GM12891 (cell line): ENCODE measurements around the gene XPNPEP3. TPM values are rescaled to one million over a fixed set of nuclear protein-coding genes. Genes with fewer than 3 reads are reported as not detected.
"Not testable (repeated sequence)": the region's sequence is repeated elsewhere in the genome, so short reads cannot be mapped to it uniquely, and the experiment has no call there.

Experiments used
- DNase-seq: peaks from one replicate; pipeline ENCODE4 v3.0.0; 2011; ENCODE audit warnings: low spot score; ENCODE audit not compliant: insufficient read length
- FAIRE-seq: peaks from 2 replicates; lab custom pipeline; 2011; peaks lifted over from hg19 to GRCh38; lab: Jason Lieb, UNC
- PAX5 ChIP-seq: IDR thresholded peaks from 2 replicates; pipeline ENCODE4 v1.6.1; 2011; ENCODE audit warnings: low read length, moderate library complexity, mild to moderate bottlenecking; ENCODE audit not compliant: insufficient read depth, severe bottlenecking
- POLR2A ChIP-seq: IDR thresholded peaks from 2 replicates; pipeline ENCODE4 v1.6.1; 2011; ENCODE audit warnings: low read depth, low read length, control low read depth
- POLR2AphosphoS5 ChIP-seq: IDR thresholded peaks from 2 replicates; pipeline ENCODE4 v1.6.1; 2011; ENCODE audit warnings: low read depth, low read length, control low read depth
- POU2F2 ChIP-seq: IDR thresholded peaks from 2 replicates; pipeline ENCODE4 v1.6.1; 2011; ENCODE audit warnings: low read depth, mild to moderate bottlenecking, control low read depth, low read length, moderate library complexity
- SPI1 ChIP-seq: IDR thresholded peaks from 2 replicates; pipeline ENCODE4 v1.6.1; 2011; ENCODE audit warnings: low read depth, low read length, control low read depth
- TAF1 ChIP-seq: IDR thresholded peaks from 2 replicates; pipeline ENCODE4 v1.6.1; 2011; ENCODE audit warnings: low read depth, low read length, control low read depth
- polyA plus RNA-seq: library from polyadenylated mRNA; unstranded; fragments of >200 nt; gene quantifications from one replicate; pipeline ENCODE4 v1.2.1, GENCODE V29; 2012; ENCODE audit warnings: low read depth, missing spikeins, inconsistent platforms; ENCODE audit not compliant: missing spikeins

The XPNPEP3 gene
- 4.0 TPM for polyA plus RNA-seq

DNA sequence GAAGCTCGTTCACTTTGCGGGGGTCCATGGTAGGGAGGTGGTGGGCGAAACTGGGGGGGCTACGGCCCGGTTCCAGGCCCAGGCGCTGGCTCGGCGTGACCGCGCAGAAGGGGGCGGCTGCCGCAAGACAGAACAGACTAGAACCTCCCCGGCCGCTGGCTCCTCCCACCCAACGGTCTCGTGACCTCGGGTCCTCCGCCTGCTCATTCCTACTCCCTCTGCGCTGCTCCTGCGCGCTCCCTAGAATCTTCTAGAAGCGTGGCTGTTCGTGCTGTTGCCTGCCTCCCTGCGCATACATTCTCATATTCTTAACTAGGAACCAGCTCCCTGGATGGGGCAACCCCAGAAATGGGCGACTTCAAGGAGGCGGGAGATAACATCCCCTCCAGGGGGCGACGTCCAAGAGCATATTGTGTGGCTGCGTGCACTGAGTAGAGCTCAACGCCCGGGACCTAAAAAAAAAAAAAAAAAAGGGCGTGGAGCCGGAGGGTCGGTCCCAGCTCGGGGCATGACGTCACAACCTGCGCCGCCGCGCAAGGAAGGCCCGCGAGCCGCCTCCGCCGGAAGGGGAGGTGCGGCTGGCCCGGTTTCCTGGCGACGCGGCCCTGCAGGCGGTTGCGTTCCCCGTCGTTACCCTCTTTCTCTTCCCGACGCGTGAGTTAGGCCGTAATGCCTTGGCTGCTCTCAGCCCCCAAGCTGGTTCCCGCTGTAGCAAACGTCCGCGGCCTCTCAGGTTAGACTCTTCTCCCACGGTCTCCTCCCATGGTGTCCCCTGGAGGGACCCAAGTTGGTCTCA, at the start of gene XPNPEP3, which contains the start of gene ST13:
TSS of gene XPNPEP3 (plus strand) at position 636 of the 796 bp plus-strand sequence. CDS start at position 670, 34 bp downstream.
TSS of gene ST13 (minus strand) at position 127 of the 796 bp plus-strand sequence. CDS start at position 28, 99 bp downstream.
- FAIRE-seq = peak; percentile 99
- peak; percentile 76 for DNase-seq
- TF ChIP-seq POU2F2 (no peak), POLR2A (peak; percentile 78), POLR2AphosphoS5 (peak; percentile 38), TAF1 (peak; percentile 33), PAX5 (peak; percentile 1), SPI1 (no peak)

DNA sequence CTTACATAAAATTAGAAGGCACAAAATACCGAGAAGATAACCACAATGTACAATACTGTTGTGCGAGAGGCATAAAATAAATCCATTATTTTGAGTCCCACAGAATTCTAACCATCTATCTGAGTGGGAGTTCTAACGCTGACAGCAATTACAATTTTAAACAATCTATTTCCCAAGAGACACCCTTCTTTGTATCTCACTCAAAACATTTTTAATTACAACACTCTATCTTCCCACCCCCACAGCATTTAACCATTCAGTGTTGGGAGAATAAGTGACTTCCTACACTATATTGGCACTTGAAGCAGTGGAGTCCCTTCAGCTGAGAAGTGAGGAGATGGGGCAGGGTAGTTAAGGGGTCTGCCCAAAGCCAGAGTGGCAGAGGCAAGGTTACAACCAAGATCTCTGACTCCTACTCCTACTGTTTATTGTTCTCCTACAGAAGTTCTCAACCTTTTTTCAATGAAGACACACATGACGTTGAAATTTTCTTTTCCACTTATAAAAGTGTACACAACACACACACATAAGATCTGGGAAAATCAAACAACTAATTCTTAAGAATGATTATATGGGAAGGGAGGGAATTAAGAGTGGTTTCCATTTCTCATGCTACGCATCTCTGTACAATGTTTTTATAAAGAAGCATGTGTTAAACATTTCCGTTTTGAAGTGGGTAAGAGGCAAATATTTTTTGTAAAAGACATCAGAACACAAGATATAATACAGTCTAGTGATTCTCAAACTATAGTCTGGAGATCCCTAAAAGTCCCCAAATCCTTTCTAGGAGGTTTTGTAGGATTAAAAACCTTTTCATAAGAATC, 48.7 kb upstream of the XPNPEP3 start:
- no peak for FAIRE-seq
- TF ChIP-seq POLR2A = no peak
- no peak for TF ChIP-seq PAX5
- no peak for TF ChIP-seq POU2F2
- TF ChIP-seq SPI1 = no peak
- no peak for TF ChIP-seq POLR2AphosphoS5
- TF ChIP-seq TAF1 = no peak
- no peak for DNase-seq

DNA sequence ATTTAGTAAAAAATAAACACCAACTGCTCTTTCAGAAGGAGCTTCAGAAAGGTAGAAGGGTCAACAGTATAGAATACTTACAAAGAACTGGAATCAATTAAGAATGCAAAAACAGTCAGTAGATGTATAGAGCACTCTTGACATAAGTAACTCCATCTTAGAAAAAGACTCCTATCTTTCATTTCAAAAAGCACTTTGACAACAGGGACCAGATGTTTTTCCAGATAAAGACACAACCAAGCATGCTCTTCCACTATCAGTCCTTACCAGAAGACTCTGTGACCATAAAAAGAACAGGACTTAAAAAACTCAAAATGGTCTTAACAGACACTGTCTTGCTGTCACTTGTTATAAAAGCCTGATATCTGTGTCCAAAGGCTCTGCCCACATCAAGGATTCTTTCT, 43.0 kb upstream of the XPNPEP3 start:
- TF ChIP-seq TAF1 = no peak
- no peak for TF ChIP-seq POU2F2
- TF ChIP-seq SPI1 = no peak
- TF ChIP-seq POLR2A = no peak
- TF ChIP-seq PAX5 = no peak
- TF ChIP-seq POLR2AphosphoS5 = no peak
- FAIRE-seq = no peak

DNA sequence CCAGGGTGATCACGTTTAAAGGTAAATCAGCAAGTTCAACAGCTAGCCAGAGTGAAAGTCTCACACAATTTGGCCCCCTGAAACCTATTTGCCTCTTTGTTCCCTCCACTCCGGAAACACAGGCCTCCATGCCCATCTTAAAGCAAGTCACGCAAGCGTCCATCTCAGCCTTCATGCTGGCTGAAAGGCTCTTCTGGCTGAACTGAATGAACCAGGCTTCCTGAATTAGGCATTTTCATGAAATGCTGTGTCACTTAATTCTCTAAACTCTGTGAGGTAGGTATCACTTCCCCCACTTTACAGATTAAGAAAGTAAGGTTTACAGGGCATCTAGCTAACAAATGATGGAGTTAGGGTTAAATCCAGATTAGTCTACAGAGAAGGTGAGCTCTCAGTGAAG, 39.2 kb upstream of the XPNPEP3 start:
- no peak for DNase-seq
- peak; percentile 71 for FAIRE-seq
- TF ChIP-seq POLR2A = peak; percentile 35; the same call in 1 of the 2 replicates
- peak; percentile 61 for TF ChIP-seq SPI1
- TF ChIP-seq PAX5 = no peak
- TF ChIP-seq TAF1 = no peak
- no peak for TF ChIP-seq POLR2AphosphoS5
- TF ChIP-seq POU2F2 = no peak

More for the DNA sequence above, 43.0 kb upstream of the XPNPEP3 start:
- DNase-seq = no peak

DNA sequence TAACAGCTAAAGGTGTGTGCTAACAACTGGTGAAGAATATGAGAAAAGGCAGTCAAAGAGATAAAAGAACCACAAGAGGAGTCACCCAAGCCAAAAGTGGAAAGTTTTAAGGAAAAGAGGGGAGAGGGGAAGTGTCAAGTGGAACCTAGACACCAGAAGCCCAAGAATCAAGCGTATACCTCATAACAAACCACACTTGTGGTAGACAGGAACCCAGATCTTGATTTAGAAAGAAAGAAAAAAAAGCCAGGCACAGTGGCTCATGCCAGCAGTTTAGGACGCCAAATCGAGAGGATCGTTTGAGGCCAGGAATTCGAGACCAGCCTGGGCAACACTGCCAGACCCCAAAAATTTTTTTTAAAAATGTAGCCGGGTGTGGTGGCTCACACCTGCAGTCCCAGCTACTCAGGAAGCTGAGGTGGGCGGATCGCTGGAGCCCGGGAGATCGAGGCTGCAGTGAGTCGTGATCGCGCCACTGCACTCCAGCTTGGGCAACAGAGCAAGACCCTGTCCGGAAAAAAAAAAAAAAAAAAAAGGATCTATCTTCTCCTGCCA, 38.7 kb upstream of the XPNPEP3 start:
- FAIRE-seq = no peak
- TF ChIP-seq PAX5 = no peak
- 0 out of 2 replicates have a peak, but pooled peaks have one; percentile 2 for TF ChIP-seq POLR2A
- TF ChIP-seq SPI1 = 0 out of 2 replicates have a peak, but pooled peaks have one; percentile 5
- TF ChIP-seq TAF1 = 0 out of 2 replicates have a peak, but pooled peaks have one; percentile 19
- no peak for TF ChIP-seq POU2F2
- DNase-seq = no peak

DNA sequence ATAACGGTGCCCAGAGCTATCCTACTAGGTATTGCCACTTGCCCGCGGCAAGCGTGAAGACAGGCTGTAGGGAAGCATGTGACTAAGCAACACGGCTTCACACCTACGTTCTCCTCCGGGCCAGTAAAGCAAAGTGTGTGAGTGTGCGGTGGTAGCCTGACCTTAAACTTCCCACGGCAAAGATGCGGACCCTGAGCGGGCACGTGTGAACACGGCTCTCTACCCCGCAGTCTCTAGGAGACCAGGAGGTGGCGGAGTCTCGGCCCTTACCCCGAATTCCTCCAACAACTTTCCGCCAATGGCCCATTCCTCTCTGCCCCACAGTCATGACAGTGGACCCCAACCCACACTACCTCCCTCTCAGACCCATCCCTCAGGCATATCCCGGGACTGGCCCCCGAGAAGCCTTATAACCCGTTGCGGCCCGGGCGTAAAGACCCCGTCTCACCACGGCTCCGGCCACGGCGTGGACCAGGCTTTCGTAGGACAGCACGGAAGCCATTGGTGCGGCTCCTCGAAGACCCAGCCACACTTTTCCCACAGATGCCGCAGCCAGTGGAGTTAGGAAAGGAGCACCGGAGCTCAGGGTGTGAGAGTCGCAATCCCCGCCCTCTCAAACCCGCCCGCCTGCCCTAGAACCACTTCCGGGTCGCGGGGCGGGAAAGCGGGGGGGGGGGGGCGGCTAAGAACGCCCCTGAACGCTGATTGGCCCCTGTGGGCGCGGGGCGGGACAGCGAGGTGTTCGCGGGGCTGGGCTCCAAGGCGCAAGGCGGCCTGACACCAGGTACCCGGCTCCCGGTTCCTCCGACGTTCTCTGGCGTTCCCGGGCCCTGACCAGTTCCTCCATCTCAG, 38.0 kb upstream of the XPNPEP3 start, which contains the start of gene SLC25A17:
TSS of gene SLC25A17 (minus strand) at position 600 of the 852 bp plus-strand sequence. CDS start at position 502, 98 bp downstream.
- TF ChIP-seq POLR2AphosphoS5 (0 out of 2 replicates have a peak, but pooled peaks have one; percentile 32), TAF1 (no peak), POLR2A (peak; percentile 64), SPI1 (peak; percentile 36; the same call in 1 of the 2 replicates), PAX5 (no peak), POU2F2 (no peak)
- peak; percentile 88 for FAIRE-seq
- DNase-seq = peak; percentile 90

DNA sequence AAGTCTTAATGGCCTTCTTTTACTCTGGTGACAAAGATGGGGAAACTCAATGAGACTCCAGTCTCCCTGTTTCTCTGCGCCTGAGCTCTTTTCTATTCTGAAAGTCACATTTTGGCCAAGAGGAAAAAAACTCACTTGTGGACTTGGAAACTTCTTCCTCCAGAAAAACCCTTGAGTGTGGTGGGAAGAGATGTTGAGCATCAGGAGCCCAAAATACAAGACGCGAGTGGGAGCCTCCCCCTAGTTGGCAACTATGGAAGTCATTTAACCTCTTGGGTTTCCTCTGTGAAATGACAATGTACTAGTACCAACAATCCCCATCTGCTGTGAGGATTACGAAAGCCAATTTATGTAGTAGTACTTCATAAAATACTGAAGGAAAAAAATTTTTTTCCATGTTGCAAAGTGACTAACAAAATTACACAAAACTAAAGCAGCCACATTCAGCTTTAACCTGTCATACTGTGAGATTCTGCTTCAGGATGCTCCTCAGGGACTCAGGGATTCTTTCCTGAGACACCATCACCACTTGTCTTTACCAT, 37.3 kb upstream of the XPNPEP3 start:
- DNase-seq (no peak), FAIRE-seq (no peak)
- TF ChIP-seq POLR2AphosphoS5 = no peak
- TF ChIP-seq POU2F2 = no peak
- TF ChIP-seq POLR2A = no peak
- no peak for TF ChIP-seq TAF1
- no peak for TF ChIP-seq SPI1
- TF ChIP-seq PAX5 = no peak

DNA sequence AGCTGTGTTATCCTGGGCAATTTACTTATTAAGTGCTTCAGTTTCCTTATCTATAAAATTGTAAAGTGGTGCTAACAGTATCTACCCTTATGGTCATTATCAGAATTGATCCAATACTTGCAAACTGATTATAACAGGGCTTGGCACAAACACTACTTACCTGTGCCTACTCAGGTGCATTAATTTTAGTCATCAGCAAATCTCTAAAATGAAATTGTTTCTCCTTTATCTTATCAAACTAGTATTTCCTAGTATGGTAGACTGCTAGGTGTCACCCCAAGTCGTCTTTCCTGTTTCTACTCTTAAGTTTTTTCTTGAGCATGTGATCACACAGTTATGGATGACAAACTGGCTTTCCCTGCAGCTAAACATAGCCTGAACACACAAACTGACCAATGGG, 33.5 kb upstream of the XPNPEP3 start:
- FAIRE-seq (no peak), DNase-seq (no peak)
- TF ChIP-seq PAX5 (no peak), TAF1 (no peak), POLR2AphosphoS5 (no peak), POU2F2 (no peak), POLR2A (no peak), SPI1 (no peak)

DNA sequence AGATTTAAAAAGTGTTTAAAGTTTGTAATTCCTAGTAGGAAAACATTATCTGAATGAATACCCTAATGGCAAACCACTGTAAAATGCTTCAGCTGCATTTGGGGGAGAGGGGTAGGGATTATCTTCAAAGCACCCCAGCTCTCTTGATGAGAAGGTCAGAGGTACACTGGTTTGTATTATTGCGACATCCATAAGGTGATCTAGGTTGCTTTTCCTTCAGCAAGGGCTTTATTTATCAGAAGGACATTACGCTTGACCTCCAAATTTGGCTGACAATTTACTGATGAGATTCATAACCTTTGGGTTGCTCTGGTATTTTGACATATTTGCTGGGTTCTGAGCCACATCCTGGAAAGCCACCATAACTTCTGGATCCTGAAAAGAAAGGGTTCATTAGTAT, 30.7 kb upstream of the XPNPEP3 start:
- DNase-seq, FAIRE-seq: not testable (repeated sequence)
